ENCODE results near the gene FAM83C. TPM values are rescaled to one million over a fixed set of nuclear protein-coding genes. Genes with fewer than 3 reads are reported as not detected.

FAM83C gene
- total RNA-seq, 1 donor from 2014 or later: not detected

DNA sequence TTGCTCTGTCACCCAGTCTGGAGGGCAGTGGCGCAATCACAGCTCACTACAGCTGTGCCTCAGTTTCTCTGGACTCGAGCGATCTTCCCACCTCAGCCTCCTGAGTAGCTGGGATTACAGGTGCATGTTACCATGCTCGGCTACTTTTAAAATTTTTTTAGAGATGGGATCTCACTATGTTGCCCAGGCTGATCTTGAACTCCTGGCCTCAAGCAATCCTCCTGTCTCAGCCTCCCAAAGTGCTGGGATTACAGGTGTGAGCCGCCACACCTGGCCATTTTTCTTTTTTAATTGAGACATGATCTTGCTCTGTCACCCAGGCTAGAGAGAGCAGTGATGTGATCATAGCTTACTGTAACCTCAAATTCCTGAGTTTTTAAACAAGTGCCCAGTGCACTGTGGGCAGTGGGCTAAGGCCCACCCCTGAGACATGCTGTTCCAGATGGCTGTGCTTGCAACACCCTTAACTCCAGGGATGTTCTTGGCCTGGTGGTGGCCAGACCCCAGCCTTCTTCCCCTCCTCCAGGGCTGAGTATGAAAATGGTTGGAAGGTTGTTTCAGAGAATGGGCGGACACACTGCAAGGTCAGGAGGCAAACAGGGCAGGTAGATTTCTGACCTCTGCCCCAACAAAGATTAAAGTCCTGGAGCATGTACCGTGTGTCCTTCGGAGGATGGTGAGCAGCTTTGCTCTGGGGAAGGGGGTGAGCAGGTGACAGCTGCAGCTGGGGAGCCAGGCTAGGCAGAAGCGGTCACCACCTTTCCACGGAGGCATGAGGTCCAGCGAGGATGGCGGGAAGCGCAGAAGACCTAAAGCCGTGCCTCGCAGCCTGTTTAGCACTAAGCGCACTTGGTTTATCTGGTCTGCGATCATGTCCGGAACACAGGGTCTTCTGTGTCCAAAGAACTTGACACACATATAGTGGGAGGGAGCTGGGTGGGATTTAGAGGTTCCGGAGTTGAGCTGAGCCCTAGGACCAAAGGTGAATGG is 1.4 kb upstream of the FAM83C start:
- no peaks in the 10 kb centered on the region for H3K36me3 ChIP-seq (ENCODE audit: control insufficient read depth in 3 of 3, insufficient read depth in 3 of 3, low read length in 3 of 3)
- H3K4me1 ChIP-seq (ENCODE audit: control insufficient read depth in 3 of 3, insufficient read depth in 3 of 3, low read length in 3 of 3): no peaks in the 10 kb centered on the region
- H3K27ac ChIP-seq (ENCODE audit: low read depth, low read length): no peak overlapping the region
- H3K4me3 ChIP-seq (ENCODE audit: low read length in 3 of 3): no peak overlapping the region
- no peaks in the 10 kb centered on the region for H3K9me3 ChIP-seq (ENCODE audit: control insufficient read depth in 3 of 3, low read length in 3 of 3)
- H3K9ac ChIP-seq (ENCODE audit: low read depth in 1 of 3, low read length in 3 of 3): no peak overlapping the region
- H3K27me3 ChIP-seq (ENCODE audit: control insufficient read depth in 3 of 3, insufficient read depth in 3 of 3, low read length in 3 of 3): peaks cover 37 to 53% (median 53%) of the 10 kb centered on the region in 3 donors

- no peak overlapping the region for H3K4me3 ChIP-seq (ENCODE audit: low read length in 3 of 3)
- H3K4me1 ChIP-seq (ENCODE audit: control insufficient read depth in 3 of 3, insufficient read depth in 3 of 3, low read length in 3 of 3): no peaks in the 10 kb centered on the region
- H3K27me3 ChIP-seq (ENCODE audit: control insufficient read depth in 3 of 3, insufficient read depth in 3 of 3, low read length in 3 of 3): peaks cover 37 to 56% (median 55%) of the 10 kb centered on the region in 3 donors
- H3K9me3 ChIP-seq (ENCODE audit: control insufficient read depth in 3 of 3, low read length in 3 of 3): no peaks in the 10 kb centered on the region
- H3K27ac ChIP-seq (ENCODE audit: low read depth, low read length): no peak overlapping the region
- H3K9ac ChIP-seq (ENCODE audit: low read depth in 1 of 3, low read length in 3 of 3): no peak overlapping the region
- H3K36me3 ChIP-seq (ENCODE audit: control insufficient read depth in 3 of 3, insufficient read depth in 3 of 3, low read length in 3 of 3): no peaks in the 10 kb centered on the region
These were observed 470 bp upstream of the FAM83C start for GRCh38 chr20:35292504-35293285.

DNA sequence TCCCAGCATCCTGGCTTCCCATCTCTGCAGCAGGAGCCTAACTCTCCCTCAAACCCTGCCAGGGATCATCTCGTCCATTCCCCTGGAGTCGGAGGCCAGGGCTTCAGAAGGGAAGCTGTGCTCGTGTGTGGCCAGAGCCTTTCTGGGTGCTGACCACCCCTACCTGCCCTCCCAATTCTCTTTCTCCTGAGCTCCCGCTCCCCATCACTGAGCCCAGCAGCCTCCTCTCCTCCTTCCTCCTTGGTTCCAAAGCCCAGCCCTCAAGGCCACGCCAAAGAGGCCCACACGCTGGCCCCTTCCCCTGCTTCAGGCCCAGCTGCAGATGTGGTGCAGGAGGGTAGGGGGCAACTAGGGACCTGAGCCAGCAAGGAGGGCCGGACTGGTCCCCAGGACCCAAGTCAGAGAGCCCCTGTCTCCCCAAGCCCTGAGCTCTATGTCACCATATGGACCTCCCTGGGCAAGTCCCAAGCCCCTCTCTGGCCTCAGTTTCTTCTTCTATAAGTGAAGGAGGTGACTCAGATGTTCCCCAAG is 1.3 kb downstream of the FAM83C start:
- Histone ChIP-seq H3K9ac (ENCODE audit: low read depth in 1 of 3, low read length in 3 of 3) (no peak overlapping the region), H3K4me3 (ENCODE audit: low read length in 3 of 3) (no peak overlapping the region), H3K4me1 (ENCODE audit: control insufficient read depth in 3 of 3, insufficient read depth in 3 of 3, low read length in 3 of 3) (no peaks in the 10 kb centered on the region), H3K27me3 (ENCODE audit: control insufficient read depth in 3 of 3, insufficient read depth in 3 of 3, low read length in 3 of 3) (peaks cover 29 to 41% (median 39%) of the 10 kb centered on the region in 3 donors), H3K9me3 (ENCODE audit: control insufficient read depth in 3 of 3, low read length in 3 of 3) (no peaks in the 10 kb centered on the region), H3K27ac (ENCODE audit: low read depth, low read length) (no peak overlapping the region), H3K36me3 (ENCODE audit: control insufficient read depth in 3 of 3, insufficient read depth in 3 of 3, low read length in 3 of 3) (no peaks in the 10 kb centered on the region)

DNA sequence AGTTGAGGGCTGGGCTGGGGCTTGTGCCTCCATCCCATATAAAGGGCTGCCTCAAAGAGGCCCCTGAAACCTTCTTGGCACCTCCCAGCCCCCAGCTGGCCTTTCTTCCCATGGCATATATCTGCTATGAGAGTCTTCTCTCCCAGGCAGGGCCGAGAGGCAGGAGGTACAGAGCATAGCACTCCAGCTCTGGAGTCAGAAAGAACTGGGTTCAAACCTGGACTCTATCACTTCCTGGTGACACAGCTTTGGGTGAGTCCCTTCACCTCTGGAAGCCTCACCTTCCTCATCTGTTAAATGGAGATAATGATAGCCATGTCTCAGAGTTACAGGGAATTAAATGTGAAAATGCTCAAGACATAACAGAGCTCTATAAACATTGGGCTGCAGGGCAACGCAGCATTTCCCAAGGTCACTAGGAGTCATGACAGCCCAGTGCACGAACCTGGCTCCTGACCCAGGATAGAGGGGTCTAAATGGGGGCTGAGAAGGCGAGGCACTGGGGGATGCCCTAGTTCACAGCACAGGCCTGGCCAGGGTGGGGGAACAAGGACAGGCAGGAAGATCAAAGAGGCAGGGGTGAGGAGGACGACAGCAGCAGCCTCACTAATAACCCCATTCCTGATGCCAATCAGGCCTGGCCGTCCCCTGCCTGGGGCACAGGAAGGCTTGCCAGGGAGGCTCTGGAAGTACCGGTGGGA is 1.9 kb downstream of the FAM83C start:
- Histone ChIP-seq H3K36me3 (ENCODE audit: control insufficient read depth in 3 of 3, insufficient read depth in 3 of 3, low read length in 3 of 3) (no peaks in the 10 kb centered on the region), H3K27me3 (ENCODE audit: control insufficient read depth in 3 of 3, insufficient read depth in 3 of 3, low read length in 3 of 3) (peaks cover 23 to 35% (median 33%) of the 10 kb centered on the region in 3 donors), H3K9ac (ENCODE audit: low read depth in 1 of 3, low read length in 3 of 3) (no peak overlapping the region), H3K4me1 (ENCODE audit: control insufficient read depth in 3 of 3, insufficient read depth in 3 of 3, low read length in 3 of 3) (peaks cover under 1% of the 10 kb centered on the region in 3 donors), H3K9me3 (ENCODE audit: control insufficient read depth in 3 of 3, low read length in 3 of 3) (no peaks in the 10 kb centered on the region), H3K4me3 (ENCODE audit: low read length in 3 of 3) (no peak overlapping the region), H3K27ac (ENCODE audit: low read depth, low read length) (no peak overlapping the region)

DNA sequence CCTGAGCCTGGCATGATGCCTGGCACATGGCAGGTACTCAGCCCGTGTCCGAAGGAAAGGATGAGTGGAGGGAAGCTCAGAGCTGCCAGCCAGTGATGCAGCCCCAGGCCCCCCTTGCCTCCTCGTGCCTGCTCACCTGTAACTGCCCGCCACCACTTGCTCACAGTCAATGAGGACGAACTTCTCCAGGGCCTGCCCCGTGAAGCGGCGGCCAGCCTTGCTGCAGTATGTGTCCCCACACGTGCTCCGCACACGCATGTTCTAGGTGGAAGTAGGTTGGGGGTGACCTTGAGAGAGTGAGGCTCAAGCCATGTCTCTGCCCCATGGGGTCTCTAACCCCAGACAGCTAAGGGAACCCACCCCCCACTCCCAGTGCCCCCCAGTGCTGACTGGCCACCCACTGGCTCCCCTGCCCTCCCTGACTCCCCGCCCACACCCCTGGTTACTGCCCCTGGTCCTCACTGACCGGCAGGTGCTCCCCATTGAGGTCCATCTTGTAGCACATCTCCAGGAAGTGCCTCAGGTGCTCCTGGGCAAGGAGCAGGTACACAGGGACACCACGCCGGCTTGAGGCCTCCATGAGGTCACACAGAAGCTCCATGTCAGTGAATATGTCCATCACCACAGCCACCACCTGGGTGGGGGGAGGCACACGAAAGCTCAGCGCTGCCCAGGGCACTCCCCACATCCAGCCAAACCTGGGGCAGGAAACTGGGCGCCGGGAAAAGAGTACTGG is 3.7 kb downstream of the FAM83C start:
- Histone ChIP-seq H3K9me3 (ENCODE audit: control insufficient read depth in 3 of 3, low read length in 3 of 3) (no peaks in the 10 kb centered on the region), H3K4me3 (ENCODE audit: low read length in 3 of 3) (no peak overlapping the region), H3K9ac (ENCODE audit: low read depth in 1 of 3, low read length in 3 of 3) (no peak overlapping the region), H3K36me3 (ENCODE audit: control insufficient read depth in 3 of 3, insufficient read depth in 3 of 3, low read length in 3 of 3) (no peaks in the 10 kb centered on the region), H3K4me1 (ENCODE audit: control insufficient read depth in 3 of 3, insufficient read depth in 3 of 3, low read length in 3 of 3) (peaks cover 11 to 14% (median 11%) of the 10 kb centered on the region in 3 donors), H3K27me3 (ENCODE audit: control insufficient read depth in 3 of 3, insufficient read depth in 3 of 3, low read length in 3 of 3) (peaks cover 11 to 25% (median 18%) of the 10 kb centered on the region in 3 donors), H3K27ac (ENCODE audit: low read depth, low read length) (no peak overlapping the region)

GRCh38 chr20:35287509-35288324 is 4.5 kb downstream of the FAM83C start:
- H3K4me1 ChIP-seq (ENCODE audit: control insufficient read depth in 3 of 3, insufficient read depth in 3 of 3, low read length in 3 of 3): peaks cover 15 to 18% (median 15%) of the 10 kb centered on the region in 3 donors
- H3K36me3 ChIP-seq (ENCODE audit: control insufficient read depth in 3 of 3, insufficient read depth in 3 of 3, low read length in 3 of 3): no peaks in the 10 kb centered on the region
- no peak overlapping the region for H3K27ac ChIP-seq (ENCODE audit: low read depth, low read length)
- H3K27me3 ChIP-seq (ENCODE audit: control insufficient read depth in 3 of 3, insufficient read depth in 3 of 3, low read length in 3 of 3): peaks cover 6 to 18% (median 11%) of the 10 kb centered on the region in 3 donors
- H3K9me3 ChIP-seq (ENCODE audit: control insufficient read depth in 3 of 3, low read length in 3 of 3): no peaks in the 10 kb centered on the region
- no peak overlapping the region for H3K4me3 ChIP-seq (ENCODE audit: low read length in 3 of 3)
- H3K9ac ChIP-seq (ENCODE audit: low read depth in 1 of 3, low read length in 3 of 3): no peak overlapping the region

DNA sequence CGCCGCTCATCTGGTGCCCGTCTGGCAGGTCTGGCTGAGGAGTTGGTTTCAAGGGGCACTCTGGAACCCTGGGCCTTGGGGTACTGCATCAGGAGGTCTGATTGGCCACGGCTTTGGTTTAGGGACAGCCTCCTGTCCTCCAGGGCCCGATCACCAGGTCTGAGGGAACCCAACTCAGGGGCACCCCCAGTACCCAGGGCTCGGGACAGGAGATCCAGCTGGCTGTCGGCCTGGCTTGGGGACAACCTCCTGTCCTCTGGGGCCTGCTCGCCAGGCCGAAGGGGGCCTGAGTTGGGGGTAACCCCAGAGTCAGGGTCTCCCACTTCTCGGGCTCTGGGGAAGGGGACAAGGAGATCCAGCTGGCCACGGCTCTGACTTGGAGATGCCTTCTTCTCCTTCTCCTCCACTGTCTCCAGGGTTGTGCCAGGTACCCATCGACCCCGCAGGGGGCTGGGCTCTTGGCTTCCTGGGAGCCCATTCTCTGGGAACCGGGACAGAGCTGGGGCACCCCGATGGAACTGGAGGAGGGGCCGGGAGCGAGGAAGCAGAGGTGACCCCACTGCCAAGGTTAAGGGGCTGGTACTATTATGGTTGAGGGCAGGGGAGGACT is 5.2 kb downstream of the FAM83C start:
- Histone ChIP-seq H3K4me3 (ENCODE audit: low read length in 3 of 3) (no peak overlapping the region), H3K27ac (ENCODE audit: low read depth, low read length) (no peak overlapping the region), H3K9me3 (ENCODE audit: control insufficient read depth in 3 of 3, low read length in 3 of 3) (no peaks in the 10 kb centered on the region), H3K27me3 (ENCODE audit: control insufficient read depth in 3 of 3, insufficient read depth in 3 of 3, low read length in 3 of 3) (peaks cover 3 to 12% (median 8%) of the 10 kb centered on the region in 3 donors), H3K9ac (ENCODE audit: low read depth in 1 of 3, low read length in 3 of 3) (no peak overlapping the region), H3K36me3 (ENCODE audit: control insufficient read depth in 3 of 3, insufficient read depth in 3 of 3, low read length in 3 of 3) (no peaks in the 10 kb centered on the region), H3K4me1 (ENCODE audit: control insufficient read depth in 3 of 3, insufficient read depth in 3 of 3, low read length in 3 of 3) (peaks cover 15 to 18% (median 15%) of the 10 kb centered on the region in 3 donors)

DNA sequence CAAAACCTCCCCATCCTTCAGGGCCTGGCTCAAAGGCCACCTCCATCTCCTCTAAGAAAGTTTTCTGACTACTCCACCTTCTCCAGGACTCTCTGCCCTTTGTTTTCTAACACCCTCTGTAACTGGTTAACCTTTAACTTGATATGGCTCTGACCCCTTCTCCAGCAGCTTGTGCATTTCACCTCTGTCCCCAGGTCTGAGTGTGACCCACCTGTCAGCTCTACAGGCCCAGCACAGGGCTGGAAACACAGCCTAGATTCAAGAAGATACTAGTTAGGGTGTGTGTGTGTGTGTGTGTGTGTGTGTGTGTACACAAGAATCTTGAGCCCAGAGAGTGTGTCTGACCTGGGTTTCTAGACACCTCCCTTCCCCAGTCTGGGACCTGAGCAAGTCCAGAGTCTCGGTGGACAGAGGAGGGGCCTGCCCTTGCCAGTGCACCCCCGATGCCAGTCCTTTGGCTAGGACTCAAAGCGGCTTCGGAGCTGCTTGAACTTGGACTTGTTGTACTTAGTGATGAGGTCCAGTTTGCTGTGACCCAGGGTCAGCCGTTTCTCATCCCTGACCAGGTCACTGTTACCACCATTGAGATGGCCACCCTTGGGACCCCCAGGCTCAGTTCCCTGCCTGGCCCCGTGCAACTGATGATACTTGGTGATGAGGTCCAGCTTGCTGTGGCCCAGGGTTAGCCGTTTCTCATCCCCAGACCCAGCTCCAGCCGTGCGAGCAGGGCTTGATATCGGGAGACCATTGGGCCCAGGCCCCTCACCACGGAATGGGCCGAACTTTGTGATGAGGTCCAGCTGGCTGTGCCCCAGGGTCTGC is 5.9 kb downstream of the FAM83C start:
- H3K9ac ChIP-seq (ENCODE audit: low read depth in 1 of 3, low read length in 3 of 3): no peak overlapping the region
- peaks cover 3 to 8% (median 7%) of the 10 kb centered on the region in 3 donors for H3K27me3 ChIP-seq (ENCODE audit: control insufficient read depth in 3 of 3, insufficient read depth in 3 of 3, low read length in 3 of 3)
- H3K9me3 ChIP-seq (ENCODE audit: control insufficient read depth in 3 of 3, low read length in 3 of 3): no peaks in the 10 kb centered on the region
- peaks cover 0 to 2% (median 0%) of the 10 kb centered on the region in 3 donors for H3K36me3 ChIP-seq (ENCODE audit: control insufficient read depth in 3 of 3, insufficient read depth in 3 of 3, low read length in 3 of 3)
- no peak overlapping the region for H3K4me3 ChIP-seq (ENCODE audit: low read length in 3 of 3)
- H3K27ac ChIP-seq (ENCODE audit: low read depth, low read length): no peak overlapping the region
- peaks cover 15 to 18% (median 18%) of the 10 kb centered on the region in 3 donors for H3K4me1 ChIP-seq (ENCODE audit: control insufficient read depth in 3 of 3, insufficient read depth in 3 of 3, low read length in 3 of 3)
